ENCODE measurements around the gene EPHA5. TPM values are rescaled to one million over a fixed set of nuclear protein-coding genes. Genes with fewer than 3 reads are reported as not detected.

The EPHA5 gene
- total RNA-seq, 1 experiment from 2014 or later, result not detected

DNA sequence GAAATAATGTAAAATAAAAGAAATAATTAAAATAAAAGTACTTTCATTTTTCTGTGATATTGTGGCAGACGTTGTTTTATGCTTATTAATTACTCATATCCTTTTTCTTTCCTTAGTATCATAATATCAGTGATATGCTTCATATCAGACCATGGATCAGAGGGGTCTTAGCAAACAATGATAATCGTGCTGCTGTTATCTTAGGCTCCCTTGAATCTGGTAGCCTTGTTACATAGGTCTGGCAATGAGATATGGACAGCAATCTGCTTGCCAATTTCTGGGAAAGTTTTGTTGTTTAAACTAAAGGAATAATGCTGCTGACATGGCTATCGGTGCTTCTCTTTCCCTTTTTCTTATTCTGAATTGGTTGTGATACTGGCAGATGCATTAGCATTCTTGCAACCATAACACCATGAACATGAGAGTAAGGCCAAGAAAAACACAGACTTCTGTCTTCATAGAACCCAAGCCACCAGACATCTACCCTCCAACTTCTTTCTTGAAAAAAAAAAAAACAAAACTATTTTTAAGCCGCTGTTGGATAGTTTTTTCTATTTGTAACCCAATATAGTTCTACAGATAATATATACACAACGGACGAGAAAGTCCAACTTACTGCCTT lies 16.4 kb downstream of the EPHA5 start:
- no peak overlapping the region for H2BK12ac ChIP-seq (ENCODE audit: insufficient read length, low read depth, low read length)
- no peak overlapping the region for H3K56ac ChIP-seq (ENCODE audit: insufficient read length, low read depth, low read length)
- no peaks in the 10 kb centered on the region for H4K20me1 ChIP-seq (ENCODE audit: control insufficient read depth, insufficient read depth, insufficient read length)
- no peak overlapping the region for H3K27ac ChIP-seq (ENCODE audit: insufficient read length, low read depth, low read length)
- H3K79me2 ChIP-seq (ENCODE audit: insufficient read depth, low read length), result no peaks in the 10 kb centered on the region
- no peak overlapping the region for H3K9ac ChIP-seq (ENCODE audit: extremely low read depth, insufficient read length, low read length)
- H3T11ph ChIP-seq (ENCODE audit: low read length), result no peak overlapping the region
- Mint-ChIP-seq H3K27me3 (ENCODE audit: low read depth) (no peaks in the 10 kb centered on the region), H3K36me3 (ENCODE audit: insufficient read depth in 1 of 3, low read depth in 3 of 3) (no peaks in the 10 kb centered on the region), H3K4me1 (peaks cover 39 to 42% of the 10 kb centered on the region in 2 experiments), H3K9me3 (no peaks in the 10 kb centered on the region), H3K27ac (no peak overlapping the region), H3K4me3 (no peak overlapping the region)
- H3K4ac ChIP-seq (ENCODE audit: low read depth, low read length), result no peak overlapping the region
- H2AFZ ChIP-seq (ENCODE audit: low read length), result no peak overlapping the region
- no peaks in the 10 kb centered on the region for H3K4me1 ChIP-seq (ENCODE audit: insufficient read depth, low read length)
- no peak overlapping the region for H3K4me2 ChIP-seq (ENCODE audit: insufficient read depth, insufficient read length, low read length)
- no peaks in the 10 kb centered on the region for H3K79me1 ChIP-seq (ENCODE audit: insufficient read depth, low read depth, low read length, poor library complexity, severe bottlenecking)
- no peak overlapping the region for H2BK5ac ChIP-seq (ENCODE audit: insufficient read length, low read length)
- no peak overlapping the region for H4K91ac ChIP-seq (ENCODE audit: insufficient read length, low read depth, low read length)
- no peaks in the 10 kb centered on the region for H3K9me3 ChIP-seq (ENCODE audit: control insufficient read depth, low read depth, low read length)
- no peaks in the 10 kb centered on the region for H3K23me2 ChIP-seq (ENCODE audit: insufficient read length, low read depth, low read length, poor library complexity, severe bottlenecking)
- no peak overlapping the region for H2BK20ac ChIP-seq (ENCODE audit: low read depth, low read length, poor library complexity, severe bottlenecking)
- H3K18ac ChIP-seq (ENCODE audit: insufficient read length, low read depth, low read length), result no peak overlapping the region
- H2AK5ac ChIP-seq (ENCODE audit: insufficient read length, low read length), result no peak overlapping the region
- no peak overlapping the region for H2BK15ac ChIP-seq (ENCODE audit: low read depth, low read length)
- no peak overlapping the region for H4K8ac ChIP-seq (replicated peaks; ENCODE audit: insufficient read length, low read depth, low read length)
- H3K14ac ChIP-seq (ENCODE audit: insufficient read depth, low read length), result no peak overlapping the region
- no peak for DNase-seq
- H3K23ac ChIP-seq (ENCODE audit: insufficient read length, low read depth, low read length), result no peak overlapping the region
- no peak overlapping the region for H4K5ac ChIP-seq (ENCODE audit: insufficient read length, low read depth, low read length)
- H2BK120ac ChIP-seq (ENCODE audit: low read depth, low read length, poor library complexity, severe bottlenecking), result no peak overlapping the region
- no CpG with 5 or more reads among the region's 6 CpGs for WGBS (ENCODE audit: extremely low coverage, insufficient read length, low lambda C conversion rate)
- TF ChIP-seq, protein P1, sequence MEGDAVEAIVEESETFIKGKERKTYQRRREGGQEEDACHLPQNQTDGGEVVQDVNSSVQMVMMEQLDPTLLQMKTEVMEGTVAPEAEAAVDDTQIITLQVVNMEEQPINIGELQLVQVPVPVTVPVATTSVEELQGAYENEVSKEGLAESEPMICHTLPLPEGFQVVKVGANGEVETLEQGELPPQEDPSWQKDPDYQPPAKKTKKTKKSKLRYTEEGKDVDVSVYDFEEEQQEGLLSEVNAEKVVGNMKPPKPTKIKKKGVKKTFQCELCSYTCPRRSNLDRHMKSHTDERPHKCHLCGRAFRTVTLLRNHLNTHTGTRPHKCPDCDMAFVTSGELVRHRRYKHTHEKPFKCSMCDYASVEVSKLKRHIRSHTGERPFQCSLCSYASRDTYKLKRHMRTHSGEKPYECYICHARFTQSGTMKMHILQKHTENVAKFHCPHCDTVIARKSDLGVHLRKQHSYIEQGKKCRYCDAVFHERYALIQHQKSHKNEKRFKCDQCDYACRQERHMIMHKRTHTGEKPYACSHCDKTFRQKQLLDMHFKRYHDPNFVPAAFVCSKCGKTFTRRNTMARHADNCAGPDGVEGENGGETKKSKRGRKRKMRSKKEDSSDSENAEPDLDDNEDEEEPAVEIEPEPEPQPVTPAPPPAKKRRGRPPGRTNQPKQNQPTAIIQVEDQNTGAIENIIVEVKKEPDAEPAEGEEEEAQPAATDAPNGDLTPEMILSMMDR (conservative IDR thresholded peaks at IDR 0.05), result no peak
- H3K27me3 ChIP-seq (ENCODE audit: insufficient read depth, low read length), result no peaks in the 10 kb centered on the region
